Fibroblast of skin of left quadriceps (primary cell): ENCODE data around the gene TCP11.

Experiments
- DNase-seq, 2 experiments: peaks; one replicate each; pipeline ENCODE4 v3.0.0-alpha.2; 2013; ENCODE audit warnings: low read depth in 2 of 2

Gene TCP11

DNA sequence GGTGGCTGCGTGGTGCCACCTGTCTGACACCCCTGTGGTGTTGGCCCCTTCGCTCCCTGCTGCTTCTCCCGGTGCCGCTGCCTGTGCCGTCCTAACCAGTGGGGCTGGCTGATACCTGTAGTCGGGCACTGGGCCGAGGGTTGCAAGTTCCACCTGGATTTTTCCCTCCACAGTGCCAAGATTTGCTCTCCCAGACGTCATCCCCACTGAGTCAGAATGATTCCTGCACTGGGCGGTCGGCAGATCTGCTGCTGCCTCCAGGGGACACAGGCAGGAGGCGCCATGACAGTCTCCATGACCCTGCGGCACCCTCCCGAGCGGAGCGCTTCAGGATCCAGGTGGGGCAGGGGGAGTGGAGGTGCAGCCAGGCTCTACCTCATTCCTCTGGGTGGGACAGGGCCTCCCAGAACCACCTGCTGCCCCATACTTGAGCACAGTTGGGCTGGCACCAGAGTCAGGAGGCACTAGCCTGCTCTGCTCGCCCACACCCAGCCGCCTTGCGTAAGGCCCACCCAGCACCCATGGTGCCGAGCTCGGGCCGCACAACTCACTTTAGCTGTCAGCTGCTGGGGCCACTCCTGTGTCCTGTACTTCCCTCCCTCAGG is 60.2 kb downstream of the TCP11 start:
- no peak for DNase-seq

- DNase-seq: no peak
Observed at GRCh38 chr6:35080016-35080680, 61.0 kb downstream of the TCP11 start.

DNA sequence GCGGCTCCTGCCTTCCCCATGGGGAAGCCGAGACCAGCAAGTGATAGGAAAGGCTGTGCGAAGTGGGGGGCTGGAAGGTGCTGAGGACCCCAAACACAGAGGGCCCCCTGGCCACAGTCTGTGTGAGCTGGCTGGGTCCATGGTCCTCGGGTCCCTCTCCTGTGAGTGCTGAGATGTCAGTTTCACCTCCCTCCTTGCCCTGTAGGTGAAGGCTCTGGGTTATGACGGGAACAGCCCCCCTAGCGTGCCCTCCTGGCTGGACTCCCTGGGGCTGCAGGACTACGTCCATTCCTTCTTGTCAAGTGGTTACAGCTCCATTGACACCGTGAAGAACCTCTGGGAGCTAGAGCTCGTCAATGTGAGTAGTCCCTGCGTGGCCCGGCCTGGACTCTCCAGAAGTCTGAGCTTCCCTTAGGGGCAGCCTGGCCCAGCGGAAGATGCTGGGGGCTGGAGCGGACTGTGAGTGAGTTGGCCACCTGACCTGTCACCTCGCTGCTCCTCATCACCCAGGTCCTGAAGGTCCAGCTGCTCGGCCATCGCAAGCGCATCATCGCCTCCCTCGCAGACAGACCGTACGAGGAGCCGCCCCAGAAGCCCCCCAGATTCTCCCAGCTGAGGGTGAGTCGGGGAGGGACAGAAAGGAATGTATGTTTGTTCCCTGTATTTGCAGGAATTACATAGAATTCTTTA is 61.7 kb downstream of the TCP11 start:
- no peak for DNase-seq

DNA sequence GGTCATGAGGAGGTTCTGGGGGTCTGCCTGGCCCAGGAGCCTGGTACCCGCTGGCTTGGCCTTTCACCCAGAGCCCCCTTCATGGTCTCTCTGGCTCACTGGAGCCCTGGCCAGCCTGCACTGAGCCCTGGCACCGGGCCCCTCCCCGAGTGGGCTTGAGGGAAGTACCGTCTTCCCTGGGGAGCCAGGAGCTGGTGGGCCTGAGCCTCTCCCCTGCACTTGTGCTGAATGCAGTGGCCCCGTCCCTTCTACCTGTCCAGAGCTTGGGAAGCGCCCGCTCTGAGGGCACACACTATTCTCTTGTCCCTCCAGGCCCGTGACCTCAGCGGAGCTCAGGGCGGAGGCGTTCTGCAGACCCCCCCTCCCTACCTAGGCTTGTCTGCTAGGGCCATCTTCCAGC is 62.2 kb downstream of the TCP11 start:
- no peak for DNase-seq

- DNase-seq: no peak
Observed at GRCh38 chr6:35078226-35078850, 62.8 kb downstream of the TCP11 start.

DNA sequence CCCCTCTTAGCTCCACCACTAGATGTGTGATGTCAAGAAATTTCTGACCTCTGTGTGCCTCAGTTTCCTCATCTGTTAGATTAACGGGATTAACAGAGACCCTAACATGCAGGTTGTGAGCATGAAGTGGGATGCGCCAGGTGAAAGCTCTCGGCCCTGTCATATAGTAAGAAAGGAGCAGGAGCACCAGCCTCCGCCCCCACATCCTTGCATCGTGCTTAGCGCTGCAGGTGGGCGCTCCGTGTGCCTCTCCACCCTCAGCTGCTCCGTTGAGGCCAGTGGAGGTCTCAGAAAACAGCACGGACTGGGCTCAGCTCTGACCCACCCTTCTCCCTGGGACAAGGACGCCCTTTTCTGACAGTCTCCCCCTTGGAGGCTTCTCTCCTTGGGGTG is 63.4 kb downstream of the TCP11 start:
- no peak for DNase-seq

- DNase-seq: no peak
Observed at GRCh38 chr6:35076997-35077712, 64.0 kb downstream of the TCP11 start.

GRCh38 chr6:35073766-35074471 is 67.2 kb downstream of the TCP11 start:
- DNase-seq: no peak

- DNase-seq: no peak
Observed at GRCh38 chr6:35073211-35073610, 67.9 kb downstream of the TCP11 start.

DNA sequence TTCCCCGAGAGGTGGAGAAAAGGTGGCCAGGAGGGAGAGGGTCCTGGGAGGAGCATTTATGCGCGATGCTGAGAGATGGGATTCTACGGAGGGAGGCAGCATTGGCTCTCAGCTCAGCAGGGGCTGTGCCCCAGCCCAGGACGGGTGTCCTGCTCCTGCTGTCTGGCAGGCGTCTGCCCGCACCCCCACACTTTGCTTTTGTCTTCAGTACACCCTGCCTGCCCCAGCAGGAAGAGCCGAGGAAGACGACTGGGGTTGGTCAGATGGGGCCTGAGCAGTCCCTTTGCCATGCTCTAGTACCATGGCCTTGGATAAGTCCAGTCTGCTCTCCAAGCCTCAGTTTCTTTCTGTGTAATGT is 68.5 kb downstream of the TCP11 start:
- no peak for DNase-seq

GRCh38 chr6:35072051-35072697 is 69.0 kb downstream of the TCP11 start:
- DNase-seq: no peak

GRCh38 chr6:35071347-35071994 is 69.7 kb downstream of the TCP11 start:
- DNase-seq: no peak

DNA sequence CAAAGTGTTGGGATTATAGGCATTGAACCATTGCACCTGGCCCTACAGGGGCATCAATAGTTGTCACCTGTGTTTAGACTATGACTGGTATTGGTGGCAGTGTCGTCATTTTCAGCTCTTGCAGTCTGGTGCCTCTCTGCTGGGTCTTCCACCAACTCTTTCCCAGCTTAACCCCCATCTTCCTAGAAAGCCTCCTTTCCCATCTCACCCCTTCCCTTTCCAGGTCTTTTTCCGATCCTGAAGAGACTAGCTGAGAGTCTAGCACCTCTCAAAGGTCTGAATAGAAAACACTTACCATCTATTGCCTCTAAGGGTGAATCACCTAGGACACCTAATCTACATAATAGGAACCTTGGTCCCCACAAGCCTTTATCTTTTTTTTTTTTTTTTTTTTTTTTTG is 71.0 kb downstream of the TCP11 start:
- DNase-seq: no peak

DNA sequence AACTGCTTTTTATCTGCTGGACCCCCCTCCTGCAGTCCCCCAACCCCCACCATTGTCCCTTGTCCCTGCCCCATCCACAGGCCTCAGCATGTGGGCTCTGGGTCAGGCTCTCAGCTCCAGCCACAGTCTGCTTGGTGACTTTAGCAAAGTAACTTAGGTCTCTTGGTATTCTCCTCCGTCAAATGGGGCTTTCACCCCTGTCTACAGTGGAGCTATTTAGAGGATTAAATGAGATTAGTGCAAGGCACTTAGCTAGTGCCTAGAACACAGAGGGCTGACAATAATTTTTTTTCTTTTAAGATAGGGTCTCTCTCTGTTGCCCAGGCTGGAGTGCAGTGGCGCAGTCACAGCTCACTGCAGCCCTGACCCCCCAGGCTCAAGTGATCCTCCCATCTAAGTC is 71.9 kb downstream of the TCP11 start:
- no peak for DNase-seq

- DNase-seq: no peak
Observed at GRCh38 chr6:35068644-35069043, 72.5 kb downstream of the TCP11 start.

DNA sequence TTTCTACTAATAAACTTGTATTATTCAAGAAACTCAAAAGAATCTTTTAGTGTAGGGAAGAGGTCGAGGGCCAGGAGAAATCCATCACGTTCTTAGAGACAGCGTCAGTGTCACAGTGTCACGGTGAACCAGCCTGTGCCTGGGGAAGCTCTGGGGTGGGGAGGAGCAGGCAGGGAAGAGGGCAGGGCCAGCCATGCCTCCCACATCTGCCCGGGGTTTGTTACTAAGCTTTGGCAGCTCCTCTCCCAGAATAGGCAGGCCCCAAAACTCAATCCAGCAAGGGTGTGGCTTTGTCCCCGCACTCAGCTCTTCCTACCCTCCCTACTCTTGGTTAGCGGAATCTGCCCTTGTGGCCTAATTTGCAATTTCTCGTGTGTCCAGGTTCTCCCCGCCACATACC is 72.9 kb downstream of the TCP11 start:
- no peak for DNase-seq
